ENCODE results near the gene KDM8. TPM values are rescaled to one million over a fixed set of nuclear protein-coding genes. Genes with fewer than 3 reads are reported as not detected.
"Not testable (repeated sequence)": the region's sequence is repeated elsewhere in the genome, so short reads cannot be mapped to it uniquely, and the experiment has no call there.

KDM8 gene
- total RNA-seq, 4 donors from 2014 or later = 2.0 to 4.6 (median 2.6) TPM

- DNase-seq (ENCODE audit: low spot score) (no peak), ATAC-seq (ENCODE audit: low FRiP score) (no peak)
- no peak for TF ChIP-seq CTCF (IDR thresholded peaks at IDR 0.05)
These were observed 39.1 kb downstream of the KDM8 start for GRCh38 chr16:27242398-27242797.

DNA sequence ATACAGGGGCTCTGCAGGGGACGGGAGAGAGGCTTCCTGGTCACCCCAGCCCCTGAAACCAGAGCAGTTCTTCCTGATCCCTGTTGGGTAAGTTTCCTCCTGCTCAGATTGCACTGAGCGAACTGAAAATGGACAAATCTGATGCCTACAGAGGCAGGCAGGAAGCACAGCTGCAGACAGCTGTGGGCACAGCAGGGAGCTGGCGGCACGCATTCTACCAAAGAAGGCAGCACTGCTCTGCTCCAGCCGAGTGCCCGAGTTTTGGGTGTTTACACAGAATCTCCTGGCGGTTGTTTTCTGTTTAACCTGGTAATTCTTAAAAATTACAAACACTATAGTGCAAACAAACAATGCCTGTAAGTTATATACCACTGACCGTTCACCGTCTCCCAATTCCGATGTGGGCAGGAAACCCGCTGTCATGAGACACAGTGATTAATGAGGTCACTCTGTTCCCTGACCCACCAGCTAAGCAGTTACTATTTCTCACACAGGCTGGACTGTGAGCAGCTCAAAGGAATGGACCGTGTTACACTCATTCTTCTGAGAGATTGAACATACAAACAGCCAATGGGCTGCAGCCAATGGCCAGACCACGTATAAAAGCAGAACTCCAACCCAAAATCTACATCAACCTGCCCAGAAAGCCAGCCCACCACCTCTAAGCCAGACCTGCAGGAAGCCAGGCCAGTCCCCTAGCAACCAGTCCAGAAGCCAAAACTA, 39.7 kb downstream of the KDM8 start:
- DNase-seq (ENCODE audit: low spot score) = peak; percentile 21
- no peak for TF ChIP-seq CTCF (IDR thresholded peaks at IDR 0.05)

GRCh38 chr16:27243725-27244362, 40.5 kb downstream of the KDM8 start:
- no peak for TF ChIP-seq CTCF (IDR thresholded peaks at IDR 0.05)
- peak; percentile 19 for DNase-seq (ENCODE audit: low spot score)
- ATAC-seq (ENCODE audit: low FRiP score) = no peak

More for the DNA sequence above, 39.7 kb downstream of the KDM8 start:
- ATAC-seq (ENCODE audit: low FRiP score) = no peak

DNA sequence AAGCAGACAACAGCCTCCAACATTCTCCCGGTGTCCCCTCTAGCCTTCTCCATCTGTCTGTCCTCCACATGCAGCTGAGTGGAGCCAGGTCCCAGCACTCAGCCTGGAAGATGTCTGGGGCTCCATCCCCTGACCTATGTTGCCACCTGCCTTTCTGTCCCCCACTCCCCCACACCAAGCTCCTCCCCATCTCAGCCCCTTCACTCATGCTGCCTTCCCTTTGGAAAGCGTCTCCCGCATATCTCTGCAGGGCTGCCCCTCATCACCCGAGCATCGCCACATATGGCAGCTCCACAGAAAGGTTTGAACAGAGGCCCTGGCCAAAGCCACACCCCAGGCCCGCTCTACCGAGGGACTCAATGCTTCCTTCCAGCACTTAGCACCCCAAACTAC, 41.0 kb downstream of the KDM8 start:
- ATAC-seq (ENCODE audit: low FRiP score) (no peak), DNase-seq (ENCODE audit: low spot score) (no peak)
- no peak for TF ChIP-seq CTCF (IDR thresholded peaks at IDR 0.05)

- DNase-seq (ENCODE audit: low spot score) (peak; percentile 58), ATAC-seq (ENCODE audit: low FRiP score) (peak; percentile 87)
- no peak for TF ChIP-seq CTCF (IDR thresholded peaks at IDR 0.05)
These were observed 42.2 kb downstream of the KDM8 start for GRCh38 chr16:27245276-27246172.

- no peak for TF ChIP-seq CTCF (IDR thresholded peaks at IDR 0.05)
- DNase-seq (ENCODE audit: low spot score) = peak; percentile 18
These were observed 43.1 kb downstream of the KDM8 start for GRCh38 chr16:27246439-27246838.

GRCh38 chr16:27247076-27247475, 43.8 kb downstream of the KDM8 start:
- peak; percentile 15 for DNase-seq (ENCODE audit: low spot score)
- not testable (repeated sequence) for ATAC-seq (ENCODE audit: low FRiP score)

More at GRCh38 chr16:27246439-27246838, 43.1 kb downstream of the KDM8 start:
- ATAC-seq (ENCODE audit: low FRiP score) = no peak
